HepG2 (cell line): ENCODE measurements around the gene NHSL1. TPM values are rescaled to one million over a fixed set of nuclear protein-coding genes. Genes with fewer than 3 reads are reported as not detected.

Source experiments
- AGO2 ChIP-seq: fragments of 200-400 bp; formaldehyde crosslinking; optimal IDR thresholded peaks from 2 replicates; pipeline ENCODE3; 2017; ENCODE audit warnings: mild to moderate bottlenecking, low read depth, low read length, moderate library complexity
- FOXJ3 ChIP-seq: sonication (generic); formaldehyde crosslinking; IDR thresholded peaks from 2 replicates; pipeline ENCODE4 v1.4.0; 2020; ENCODE audit warnings: missing genetic modification reagents, mild to moderate bottlenecking, borderline replicate concordance
- KDM5B ChIP-seq: sonication (generic); formaldehyde crosslinking; IDR thresholded peaks from 2 replicates; pipeline ENCODE4 v1.4.0; 2020; ENCODE audit warnings: missing genetic modification reagents, mild to moderate bottlenecking, borderline replicate concordance
- MEIS1 ChIP-seq: sonication (generic); formaldehyde crosslinking; IDR thresholded peaks from 2 replicates; pipeline ENCODE4 v1.9.0; 2021; ENCODE audit warnings: mild to moderate bottlenecking, missing genetic modification reagents, moderate library complexity, borderline replicate concordance
- MIER3 ChIP-seq: IDR thresholded peaks from 2 replicates; pipeline ENCODE4 v1.6.1; 2016; ENCODE audit warnings: missing compliant biosample characterization, borderline replicate concordance
- WIZ ChIP-seq: sonication (generic); formaldehyde crosslinking; IDR thresholded peaks from 2 replicates; pipeline ENCODE4 v1.5.1; 2020; ENCODE audit warnings: mild to moderate bottlenecking, missing genetic modification reagents
- ZNF747 ChIP-seq: sonication (generic); formaldehyde crosslinking; IDR thresholded peaks from 2 replicates; pipeline ENCODE4 v1.8.1; 2023; ENCODE audit warnings: missing genetic modification reagents, mild to moderate bottlenecking, borderline replicate concordance
- ZNF772 ChIP-seq: sonication (generic); formaldehyde crosslinking; IDR thresholded peaks from 2 replicates; pipeline ENCODE4 v1.5.0; 2020; ENCODE audit warnings: mild to moderate bottlenecking, missing genetic modification reagents
- polyA plus RNA-seq, 8 experiments: library from polyadenylated mRNA; depleted of rRNA in 3 of 8; stranded (reverse) in 7 of 8; unstranded in 1 of 8; fragments of >200 nt; fragmentation: Illumina TruSeq in 4 of 8; extraction: Trizol in 4 of 8; gene quantifications; 2 replicates each; pipeline versions ENCODE4 v1.2.1 to v1.2.3, GENCODE V29; 2011 to 2016; ENCODE audit warnings: low read depth in 4 of 8, missing spikeins in 1 of 8, mixed read lengths in 1 of 8; ENCODE audit not compliant: insufficient read depth in 1 of 8
- total RNA-seq, 5 experiments: library from RNA; depleted of rRNA; stranded (reverse); fragments of >200 nt; fragmentation: Illumina TruSeq; extraction: Trizol; gene quantifications; 2 replicates each; pipeline ENCODE4 v1.2.3, GENCODE V29; 2016; ENCODE audit warnings: low read depth in 1 of 5
- TF ChIP-seq, protein P1 (sequence below): sonication (generic); formaldehyde crosslinking; IDR thresholded peaks from 2 replicates; pipeline ENCODE4 v1.5.0; 2020; ENCODE audit warnings: mild to moderate bottlenecking, missing genetic modification reagents
- TF ChIP-seq, protein P2 (sequence below): sonication (generic); formaldehyde crosslinking; IDR thresholded peaks from 2 replicates; pipeline ENCODE4 v1.5.0; 2020; ENCODE audit warnings: mild to moderate bottlenecking, missing genetic modification reagents
- TF ChIP-seq, protein P3 (sequence below): sonication (generic); formaldehyde crosslinking; IDR thresholded peaks from 2 replicates; pipeline ENCODE4 v1.4.0; 2020; ENCODE audit warnings: missing genetic modification reagents
- TF ChIP-seq, protein P4 (sequence below): sonication (generic); formaldehyde crosslinking; IDR thresholded peaks from 2 replicates; pipeline ENCODE4 v1.5.0; 2020; ENCODE audit warnings: mild to moderate bottlenecking, missing genetic modification reagents, borderline replicate concordance
- TF ChIP-seq, protein P5 (sequence below): sonication (generic); formaldehyde crosslinking; IDR thresholded peaks from 2 replicates; pipeline ENCODE4 v1.8.1; 2023; ENCODE audit warnings: mild to moderate bottlenecking, missing genetic modification reagents

Gene NHSL1
- total and polyA plus RNA-seq, 2 of the 13 experiments (the other 11 are each of a cell fraction or from before 2014, with no cell fraction given), result 24.9 to 53.6 TPM

DNA sequence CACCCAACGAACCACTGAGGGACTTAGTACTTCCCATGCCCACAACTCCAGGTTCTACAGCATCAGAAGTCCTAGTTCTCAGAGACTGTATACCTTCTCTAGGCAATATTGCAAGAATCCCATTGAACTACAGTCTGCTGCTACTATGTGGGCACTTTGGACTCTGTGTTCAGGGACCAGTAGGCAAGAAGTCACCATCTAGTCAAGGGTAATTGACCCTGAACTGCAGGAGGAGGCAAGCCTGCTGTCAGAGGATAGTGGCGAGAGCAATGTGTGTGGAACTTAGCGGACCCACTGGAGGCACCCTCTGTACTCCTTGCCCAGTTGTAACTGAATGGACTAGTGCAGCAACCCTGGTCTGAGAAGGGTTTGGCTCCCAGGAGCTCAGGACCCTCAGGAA, 79.5 kb downstream of the NHSL1 start (continued):
- TF ChIP-seq, protein P1, sequence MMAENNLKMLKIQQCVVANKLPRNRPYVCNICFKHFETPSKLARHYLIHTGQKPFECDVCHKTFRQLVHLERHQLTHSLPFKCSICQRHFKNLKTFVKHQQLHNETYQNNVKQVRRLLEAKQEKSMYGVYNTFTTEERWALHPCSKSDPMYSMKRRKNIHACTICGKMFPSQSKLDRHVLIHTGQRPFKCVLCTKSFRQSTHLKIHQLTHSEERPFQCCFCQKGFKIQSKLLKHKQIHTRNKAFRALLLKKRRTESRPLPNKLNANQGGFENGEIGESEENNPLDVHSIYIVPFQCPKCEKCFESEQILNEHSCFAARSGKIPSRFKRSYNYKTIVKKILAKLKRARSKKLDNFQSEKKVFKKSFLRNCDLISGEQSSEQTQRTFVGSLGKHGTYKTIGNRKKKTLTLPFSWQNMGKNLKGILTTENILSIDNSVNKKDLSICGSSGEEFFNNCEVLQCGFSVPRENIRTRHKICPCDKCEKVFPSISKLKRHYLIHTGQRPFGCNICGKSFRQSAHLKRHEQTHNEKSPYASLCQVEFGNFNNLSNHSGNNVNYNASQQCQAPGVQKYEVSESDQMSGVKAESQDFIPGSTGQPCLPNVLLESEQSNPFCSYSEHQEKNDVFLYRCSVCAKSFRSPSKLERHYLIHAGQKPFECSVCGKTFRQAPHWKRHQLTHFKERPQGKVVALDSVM, result no peak
- TF ChIP-seq MIER3 (CRISPR knock-in tag) (no peak), ZNF747 (CRISPR knock-in tag) (no peak), MEIS1 (CRISPR knock-in tag) (no peak), AGO2 (no peak), FOXJ3 (CRISPR knock-in tag) (no peak), ZNF772 (peak; percentile 8; the same call in 1 of the 2 replicates), KDM5B (no peak), WIZ (no peak)
- TF ChIP-seq, protein P2, sequence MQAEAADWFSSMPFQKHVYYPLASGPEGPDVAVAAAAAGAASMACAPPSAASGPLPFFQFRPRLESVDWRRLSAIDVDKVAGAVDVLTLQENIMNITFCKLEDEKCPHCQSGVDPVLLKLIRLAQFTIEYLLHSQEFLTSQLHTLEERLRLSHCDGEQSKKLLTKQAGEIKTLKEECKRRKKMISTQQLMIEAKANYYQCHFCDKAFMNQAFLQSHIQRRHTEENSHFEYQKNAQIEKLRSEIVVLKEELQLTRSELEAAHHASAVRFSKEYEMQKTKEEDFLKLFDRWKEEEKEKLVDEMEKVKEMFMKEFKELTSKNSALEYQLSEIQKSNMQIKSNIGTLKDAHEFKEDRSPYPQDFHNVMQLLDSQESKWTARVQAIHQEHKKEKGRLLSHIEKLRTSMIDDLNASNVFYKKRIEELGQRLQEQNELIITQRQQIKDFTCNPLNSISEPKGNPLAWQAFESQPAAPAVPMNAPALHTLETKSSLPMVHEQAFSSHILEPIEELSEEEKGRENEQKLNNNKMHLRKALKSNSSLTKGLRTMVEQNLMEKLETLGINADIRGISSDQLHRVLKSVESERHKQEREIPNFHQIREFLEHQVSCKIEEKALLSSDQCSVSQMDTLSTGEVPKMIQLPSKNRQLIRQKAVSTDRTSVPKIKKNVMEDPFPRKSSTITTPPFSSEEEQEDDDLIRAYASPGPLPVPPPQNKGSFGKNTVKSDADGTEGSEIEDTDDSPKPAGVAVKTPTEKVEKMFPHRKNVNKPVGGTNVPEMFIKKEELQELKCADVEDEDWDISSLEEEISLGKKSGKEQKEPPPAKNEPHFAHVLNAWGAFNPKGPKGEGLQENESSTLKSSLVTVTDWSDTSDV (CRISPR knock-in tag), result no peak
- TF ChIP-seq, protein P3, sequence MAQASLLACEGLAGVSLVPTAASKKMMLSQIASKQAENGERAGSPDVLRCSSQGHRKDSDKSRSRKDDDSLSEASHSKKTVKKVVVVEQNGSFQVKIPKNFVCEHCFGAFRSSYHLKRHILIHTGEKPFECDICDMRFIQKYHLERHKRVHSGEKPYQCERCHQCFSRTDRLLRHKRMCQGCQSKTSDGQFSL (CRISPR knock-in tag), result no peak
- TF ChIP-seq, protein P4, sequence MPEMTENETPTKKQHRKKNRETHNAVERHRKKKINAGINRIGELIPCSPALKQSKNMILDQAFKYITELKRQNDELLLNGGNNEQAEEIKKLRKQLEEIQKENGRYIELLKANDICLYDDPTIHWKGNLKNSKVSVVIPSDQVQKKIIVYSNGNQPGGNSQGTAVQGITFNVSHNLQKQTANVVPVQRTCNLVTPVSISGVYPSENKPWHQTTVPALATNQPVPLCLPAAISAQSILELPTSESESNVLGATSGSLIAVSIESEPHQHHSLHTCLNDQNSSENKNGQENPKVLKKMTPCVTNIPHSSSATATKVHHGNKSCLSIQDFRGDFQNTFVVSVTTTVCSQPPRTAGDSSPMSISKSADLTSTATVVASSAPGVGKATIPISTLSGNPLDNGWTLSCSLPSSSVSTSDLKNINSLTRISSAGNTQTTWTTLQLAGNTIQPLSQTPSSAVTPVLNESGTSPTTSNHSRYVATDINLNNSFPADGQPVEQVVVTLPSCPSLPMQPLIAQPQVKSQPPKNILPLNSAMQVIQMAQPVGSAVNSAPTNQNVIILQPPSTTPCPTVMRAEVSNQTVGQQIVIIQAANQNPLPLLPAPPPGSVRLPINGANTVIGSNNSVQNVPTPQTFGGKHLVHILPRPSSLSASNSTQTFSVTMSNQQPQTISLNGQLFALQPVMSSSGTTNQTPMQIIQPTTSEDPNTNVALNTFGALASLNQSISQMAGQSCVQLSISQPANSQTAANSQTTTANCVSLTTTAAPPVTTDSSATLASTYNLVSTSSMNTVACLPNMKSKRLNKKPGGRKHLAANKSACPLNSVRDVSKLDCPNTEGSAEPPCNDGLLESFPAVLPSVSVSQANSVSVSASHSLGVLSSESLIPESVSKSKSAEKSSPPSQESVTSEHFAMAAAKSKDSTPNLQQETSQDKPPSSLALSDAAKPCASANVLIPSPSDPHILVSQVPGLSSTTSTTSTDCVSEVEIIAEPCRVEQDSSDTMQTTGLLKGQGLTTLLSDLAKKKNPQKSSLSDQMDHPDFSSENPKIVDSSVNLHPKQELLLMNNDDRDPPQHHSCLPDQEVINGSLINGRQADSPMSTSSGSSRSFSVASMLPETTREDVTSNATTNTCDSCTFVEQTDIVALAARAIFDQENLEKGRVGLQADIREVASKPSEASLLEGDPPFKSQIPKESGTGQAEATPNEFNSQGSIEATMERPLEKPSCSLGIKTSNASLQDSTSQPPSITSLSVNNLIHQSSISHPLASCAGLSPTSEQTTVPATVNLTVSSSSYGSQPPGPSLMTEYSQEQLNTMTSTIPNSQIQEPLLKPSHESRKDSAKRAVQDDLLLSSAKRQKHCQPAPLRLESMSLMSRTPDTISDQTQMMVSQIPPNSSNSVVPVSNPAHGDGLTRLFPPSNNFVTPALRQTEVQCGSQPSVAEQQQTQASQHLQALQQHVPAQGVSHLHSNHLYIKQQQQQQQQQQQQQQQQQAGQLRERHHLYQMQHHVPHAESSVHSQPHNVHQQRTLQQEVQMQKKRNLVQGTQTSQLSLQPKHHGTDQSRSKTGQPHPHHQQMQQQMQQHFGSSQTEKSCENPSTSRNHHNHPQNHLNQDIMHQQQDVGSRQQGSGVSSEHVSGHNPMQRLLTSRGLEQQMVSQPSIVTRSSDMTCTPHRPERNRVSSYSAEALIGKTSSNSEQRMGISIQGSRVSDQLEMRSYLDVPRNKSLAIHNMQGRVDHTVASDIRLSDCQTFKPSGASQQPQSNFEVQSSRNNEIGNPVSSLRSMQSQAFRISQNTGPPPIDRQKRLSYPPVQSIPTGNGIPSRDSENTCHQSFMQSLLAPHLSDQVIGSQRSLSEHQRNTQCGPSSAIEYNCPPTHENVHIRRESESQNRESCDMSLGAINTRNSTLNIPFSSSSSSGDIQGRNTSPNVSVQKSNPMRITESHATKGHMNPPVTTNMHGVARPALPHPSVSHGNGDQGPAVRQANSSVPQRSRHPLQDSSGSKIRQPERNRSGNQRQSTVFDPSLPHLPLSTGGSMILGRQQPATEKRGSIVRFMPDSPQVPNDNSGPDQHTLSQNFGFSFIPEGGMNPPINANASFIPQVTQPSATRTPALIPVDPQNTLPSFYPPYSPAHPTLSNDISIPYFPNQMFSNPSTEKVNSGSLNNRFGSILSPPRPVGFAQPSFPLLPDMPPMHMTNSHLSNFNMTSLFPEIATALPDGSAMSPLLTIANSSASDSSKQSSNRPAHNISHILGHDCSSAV (CRISPR knock-in tag), result no peak
- TF ChIP-seq, protein P5, sequence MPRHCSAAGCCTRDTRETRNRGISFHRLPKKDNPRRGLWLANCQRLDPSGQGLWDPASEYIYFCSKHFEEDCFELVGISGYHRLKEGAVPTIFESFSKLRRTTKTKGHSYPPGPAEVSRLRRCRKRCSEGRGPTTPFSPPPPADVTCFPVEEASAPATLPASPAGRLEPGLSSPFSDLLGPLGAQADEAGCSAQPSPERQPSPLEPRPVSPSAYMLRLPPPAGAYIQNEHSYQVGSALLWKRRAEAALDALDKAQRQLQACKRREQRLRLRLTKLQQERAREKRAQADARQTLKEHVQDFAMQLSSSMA, result no peak
